HCT116 (cell line): Measurements from ENCODE around the gene SEC11A. TPM values are rescaled to one million over a fixed set of nuclear protein-coding genes. Genes with fewer than 3 reads are reported as not detected.

Experiments
- ATAC-seq: fragments of 200-7000 bp; cut with Tn5 transposase; 2 replicates; pipeline ENCODE4 v1.9.1; 2020; ENCODE audit warnings: mild to moderate bottlenecking, moderate library complexity
- BruUV-seq: library from RNA; stranded (reverse); fragments of 400-500 nt; replicated peaks from 2 replicates; lab custom pipeline; 2021; lab: Mats Ljungman, UMichigan
- CTCF ChIA-PET: fragments of 300-600 bp; sonication (Branson Sonifier 250); formaldehyde crosslinking; loops from one replicate; lab custom pipeline; 2021; ENCODE audit warnings: antibody characterized with exemption; lab: Charles Lee
- POLR2A ChIA-PET: fragments of 300-600, 350-600 bp; sonication (Branson Sonifier 250); formaldehyde crosslinking; loops from one replicate; lab custom pipeline; 2021; ENCODE audit warnings: antibody characterized with exemption; lab: Charles Lee
- RAD21 ChIA-PET, 2 experiments: fragments of 300-600 bp; sonication (Branson Sonifier 250); formaldehyde crosslinking; loops; one replicate each; lab custom pipeline; 2023; ENCODE audit warnings: low total read pairs in 2 of 2; ENCODE audit not compliant: uncharacterized antibody in 2 of 2, unreplicated experiment in 2 of 2, low non-redundant PET in 1 of 2; lab: Charles Lee
- DNase-seq: peaks from one replicate; pipeline ENCODE4 v3.0.0-alpha.2; 2010; ENCODE audit warnings: low read depth, low spot score
- H2AFZ ChIP-seq: fragments of 200-600 bp; shearing (Covaris generic), sonication (generic); 2 replicates; pipeline ENCODE4 v1.6.1; 2017; ENCODE audit warnings: low read depth, mixed run types, mixed read lengths, antibody characterized with exemption, low read length; ENCODE audit not compliant: poor library complexity, severe bottlenecking
- H3K27ac ChIP-seq: 2 replicates; pipeline ENCODE4 v1.5.1; 2012; ENCODE audit warnings: low read depth, low read length
- H3K27me3 ChIP-seq: fragments of 200-600 bp; sonication (generic); 2 replicates; pipeline ENCODE4 v1.6.1; 2016; ENCODE audit warnings: mixed run types, low read length, mixed read lengths; ENCODE audit not compliant: insufficient read depth
- H3K36me3 ChIP-seq, 2 experiments: fragments of 200-500 bp in 1 of 2; fragments of 200-600 bp in 1 of 2; sonication (Bioruptor generic) in 1 of 2; sonication (generic) in 1 of 2; 2 replicates each; pipeline versions ENCODE4 v1.5.1 to v1.6.1; 2014 to 2016; ENCODE audit warnings: low read length in 2 of 2, inconsistent platforms in 1 of 2, mixed read lengths in 1 of 2, mixed run types in 1 of 2; ENCODE audit not compliant: insufficient read depth in 2 of 2, control insufficient read depth in 1 of 2
- H3K4me1 ChIP-seq, 2 experiments: fragments of 200-600 bp in 1 of 2; sonication (generic) in 1 of 2; 2 replicates each; pipeline versions ENCODE4 v1.5.1 to v1.6.1; 2012 to 2017; ENCODE audit warnings: low read length in 2 of 2, inconsistent platforms in 1 of 2, mild to moderate bottlenecking in 1 of 2, mixed read lengths in 1 of 2, mixed run types in 1 of 2, moderate library complexity in 1 of 2; ENCODE audit not compliant: insufficient read depth in 2 of 2, control insufficient read depth in 1 of 2
- H3K4me2 ChIP-seq: fragments of 200-600 bp; sonication (generic); 2 replicates; pipeline ENCODE4 v1.6.1; 2017; ENCODE audit warnings: mixed run types, low read length, mixed read lengths
- H3K4me3 ChIP-seq, 2 experiments: fragments of 200-600 bp in 1 of 2; sonication (generic) in 1 of 2; replicated peaks in 1 of 2; 2 replicates each; pipeline ENCODE4 v1.5.1; 2011 to 2016; ENCODE audit warnings: low read length in 2 of 2, control low read depth in 1 of 2, low read depth in 1 of 2, mild to moderate bottlenecking in 1 of 2, mixed read lengths in 1 of 2, mixed run types in 1 of 2
- H3K79me2 ChIP-seq: fragments of 200-600 bp; sonication (generic); 2 replicates; pipeline ENCODE4 v1.6.1; 2017; ENCODE audit warnings: mild to moderate bottlenecking, mixed run types, low read length, moderate library complexity, mixed read lengths; ENCODE audit not compliant: insufficient read depth
- H3K9ac ChIP-seq: fragments of 200-600 bp; sonication (generic); 2 replicates; pipeline ENCODE4 v1.6.1; 2016; ENCODE audit warnings: low read length, mixed read lengths
- H3K9me2 ChIP-seq: fragments of 200-600 bp; sonication (generic), shearing (Covaris generic); 2 replicates; pipeline ENCODE4 v1.6.1; 2017; ENCODE audit warnings: mixed run types, mild to moderate bottlenecking, moderate library complexity; ENCODE audit not compliant: insufficient read depth
- H3K9me3 ChIP-seq, 2 experiments: fragments of 200-500 bp in 1 of 2; fragments of 200-600 bp in 1 of 2; sonication (Bioruptor generic) in 1 of 2; sonication (generic) in 1 of 2; 2 replicates each; pipeline ENCODE4 v1.6.1; 2014 to 2017; ENCODE audit warnings: low read length in 2 of 2, mixed read lengths in 2 of 2, inconsistent platforms in 1 of 2, low read depth in 1 of 2, mild to moderate bottlenecking in 1 of 2, mixed run types in 1 of 2, moderate library complexity in 1 of 2; ENCODE audit not compliant: control insufficient read depth in 1 of 2, insufficient read depth in 1 of 2
- H4K20me1 ChIP-seq: fragments of 200-600 bp; sonication (generic), shearing (Covaris generic); 2 replicates; pipeline ENCODE4 v1.6.1; 2017; ENCODE audit warnings: mixed run types, mild to moderate bottlenecking, moderate library complexity; ENCODE audit not compliant: insufficient read depth
- CEBPB ChIP-seq: IDR thresholded peaks from 2 replicates; pipeline ENCODE4 v1.6.1; 2012; ENCODE audit warnings: low read depth
- EGR1 ChIP-seq: IDR thresholded peaks from 2 replicates; pipeline ENCODE4 v1.6.1; 2012; ENCODE audit warnings: low read depth
- ELF1 ChIP-seq: IDR thresholded peaks from 2 replicates; pipeline ENCODE4 v1.6.1; 2012; ENCODE audit warnings: low read depth, borderline replicate concordance
- EZH2 ChIP-seq: fragments of 200-600 bp; sonication (generic); IDR thresholded peaks from 2 replicates; pipeline ENCODE4 v1.6.1; 2017; ENCODE audit warnings: antibody characterized with exemption, mixed run types
- EZH2phosphoT487 ChIP-seq: fragments of 200-600 bp; IDR thresholded peaks from 2 replicates; pipeline ENCODE4 v1.6.1; 2018; ENCODE audit warnings: antibody characterized with exemption, borderline replicate concordance
- FOSL1 ChIP-seq: IDR thresholded peaks from 2 replicates; pipeline ENCODE4 v1.6.1; 2012; ENCODE audit warnings: low read depth
- JUND ChIP-seq: IDR thresholded peaks from 2 replicates; pipeline ENCODE4 v1.6.1; 2012
- POLR2A ChIP-seq: IDR thresholded peaks from 2 replicates; pipeline ENCODE4 v1.7.0; 2011; ENCODE audit warnings: borderline replicate concordance; ENCODE audit not compliant: insufficient read depth, insufficient read length; ENCODE audit errors: extremely low read depth
- POLR2AphosphoS5 ChIP-seq: IDR thresholded peaks from 2 replicates; pipeline ENCODE4 v1.6.1; 2011; ENCODE audit warnings: mild to moderate bottlenecking, low read depth, low read length, moderate library complexity
- SIN3A ChIP-seq: IDR thresholded peaks from 2 replicates; pipeline ENCODE4 v1.6.1; 2012; ENCODE audit warnings: low read depth
- SP1 ChIP-seq: IDR thresholded peaks from 2 replicates; pipeline ENCODE4 v1.6.1; 2012; ENCODE audit warnings: low read depth
- TCF7L2 ChIP-seq: IDR thresholded peaks from 2 replicates; pipeline ENCODE4 v1.7.0; 2011; ENCODE audit warnings: borderline replicate concordance, inconsistent platforms; ENCODE audit not compliant: insufficient read depth, insufficient read length; ENCODE audit errors: extremely low read depth
- YY1 ChIP-seq: IDR thresholded peaks from 2 replicates; pipeline ENCODE4 v1.6.1; 2011; ENCODE audit warnings: low read length, low read depth, moderate library complexity, mild to moderate bottlenecking; ENCODE audit not compliant: insufficient replicate concordance; ENCODE audit errors: extremely low read depth
- ZFX ChIP-seq: fragments of 450-650 bp; IDR thresholded peaks from 2 replicates; pipeline ENCODE4 v1.6.1; 2017
- ZNF274 ChIP-seq: fragments of 200-500 bp; sonication (Bioruptor generic); IDR thresholded peaks from 2 replicates; pipeline ENCODE4 v1.6.1; 2014; ENCODE audit warnings: mild to moderate bottlenecking, low read depth, low read length, inconsistent platforms
- intact Hi-C: fragments of 100-400 bp; cut with micrococcal nuclease; formaldehyde crosslinking; loops from 2 replicates; pipeline ENCODE4 v1.10.0; 2022
- total RNA-seq: library from RNA; stranded (reverse); gene quantifications from one replicate; pipeline ENCODE4 v1.2.1, GENCODE V29; 2021; ENCODE audit not compliant: unreplicated experiment
- TF ChIP-seq, protein P1 (sequence below), 3 experiments: fragments of 200-600 bp in 1 of 3; sonication (generic) in 1 of 3; IDR thresholded peaks in 2 of 3; conservative IDR thresholded peaks in 1 of 3; 2 replicates each; pipeline ENCODE4 v1.5.1; 2012 to 2017; ENCODE audit warnings: low read depth in 2 of 3, low read length in 2 of 3, antibody characterized with exemption in 1 of 3, borderline replicate concordance in 1 of 3, control low read depth in 1 of 3, mild to moderate bottlenecking in 1 of 3, mixed read lengths in 1 of 3, mixed run types in 1 of 3, moderate library complexity in 1 of 3; ENCODE audit not compliant: insufficient read depth in 1 of 3
- TF ChIP-seq, protein P2 (sequence below): IDR thresholded peaks from 2 replicates; pipeline ENCODE4 v1.6.1; 2012
- TF ChIP-seq, protein P3 (sequence below): IDR thresholded peaks from 2 replicates; pipeline ENCODE4 v1.6.1; 2012; ENCODE audit warnings: low read depth

The SEC11A gene
- total RNA-seq, 1 experiment from 2014 or later: 175 TPM

GRCh38 chr15:84734794-84735479 lies 19.0 kb upstream of the SEC11A start (continued):
- TF ChIP-seq, protein P1, sequence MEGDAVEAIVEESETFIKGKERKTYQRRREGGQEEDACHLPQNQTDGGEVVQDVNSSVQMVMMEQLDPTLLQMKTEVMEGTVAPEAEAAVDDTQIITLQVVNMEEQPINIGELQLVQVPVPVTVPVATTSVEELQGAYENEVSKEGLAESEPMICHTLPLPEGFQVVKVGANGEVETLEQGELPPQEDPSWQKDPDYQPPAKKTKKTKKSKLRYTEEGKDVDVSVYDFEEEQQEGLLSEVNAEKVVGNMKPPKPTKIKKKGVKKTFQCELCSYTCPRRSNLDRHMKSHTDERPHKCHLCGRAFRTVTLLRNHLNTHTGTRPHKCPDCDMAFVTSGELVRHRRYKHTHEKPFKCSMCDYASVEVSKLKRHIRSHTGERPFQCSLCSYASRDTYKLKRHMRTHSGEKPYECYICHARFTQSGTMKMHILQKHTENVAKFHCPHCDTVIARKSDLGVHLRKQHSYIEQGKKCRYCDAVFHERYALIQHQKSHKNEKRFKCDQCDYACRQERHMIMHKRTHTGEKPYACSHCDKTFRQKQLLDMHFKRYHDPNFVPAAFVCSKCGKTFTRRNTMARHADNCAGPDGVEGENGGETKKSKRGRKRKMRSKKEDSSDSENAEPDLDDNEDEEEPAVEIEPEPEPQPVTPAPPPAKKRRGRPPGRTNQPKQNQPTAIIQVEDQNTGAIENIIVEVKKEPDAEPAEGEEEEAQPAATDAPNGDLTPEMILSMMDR (IDR thresholded peaks at IDR 0.05 in 2 of 3, conservative IDR thresholded peaks at IDR 0.05 in 1 of 3; ENCODE audit: borderline replicate concordance in 1 of 3, insufficient read depth in 1 of 3, low read depth in 2 of 3, low read length in 2 of 3): no peak
- no peak; the same call in none of the 2 replicates for TF ChIP-seq POLR2AphosphoS5
- TF ChIP-seq TCF7L2: peak; percentile 92
- TF ChIP-seq POLR2A: peak; percentile 42
- TF ChIP-seq, all 23 proteins: peak for 11

- Histone ChIP-seq H3K36me3 (no peaks in the 10 kb centered on the region), H3K4me3 (no peak overlapping the region), H3K9me3 (no peaks in the 10 kb centered on the region), H4K20me1 (no peaks in the 10 kb centered on the region), H3K4me1 (peaks cover 40 to 52% of the 10 kb centered on the region in 2 experiments), H3K9ac (no peak overlapping the region), H2AFZ (no peak overlapping the region), H3K4me2 (0 out of 2 replicates have a peak overlapping the region, but pooled peaks have one; percentile 25), H3K9me2 (no peaks in the 10 kb centered on the region), H3K27ac (no peak overlapping the region), H3K79me2 (no peaks in the 10 kb centered on the region), H3K27me3 (no peaks in the 10 kb centered on the region)
- ChIA-PET RAD21 (no interaction called here), CTCF (no interaction called here), POLR2A (no interaction called here)
- DNase-seq (no peak), ATAC-seq (no peak)
- intact Hi-C loops: no loop called here
- no TSS peak for BruUV-seq
- TF ChIP-seq YY1: no peak
- TF ChIP-seq SP1: no peak
- TF ChIP-seq, protein P2, sequence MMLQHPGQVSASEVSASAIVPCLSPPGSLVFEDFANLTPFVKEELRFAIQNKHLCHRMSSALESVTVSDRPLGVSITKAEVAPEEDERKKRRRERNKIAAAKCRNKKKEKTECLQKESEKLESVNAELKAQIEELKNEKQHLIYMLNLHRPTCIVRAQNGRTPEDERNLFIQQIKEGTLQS: no peak
- TF ChIP-seq JUND: no peak
- no peak for TF ChIP-seq EGR1
- no peak for TF ChIP-seq CEBPB
- TF ChIP-seq ZNF274: no peak
- TF ChIP-seq, protein P3, sequence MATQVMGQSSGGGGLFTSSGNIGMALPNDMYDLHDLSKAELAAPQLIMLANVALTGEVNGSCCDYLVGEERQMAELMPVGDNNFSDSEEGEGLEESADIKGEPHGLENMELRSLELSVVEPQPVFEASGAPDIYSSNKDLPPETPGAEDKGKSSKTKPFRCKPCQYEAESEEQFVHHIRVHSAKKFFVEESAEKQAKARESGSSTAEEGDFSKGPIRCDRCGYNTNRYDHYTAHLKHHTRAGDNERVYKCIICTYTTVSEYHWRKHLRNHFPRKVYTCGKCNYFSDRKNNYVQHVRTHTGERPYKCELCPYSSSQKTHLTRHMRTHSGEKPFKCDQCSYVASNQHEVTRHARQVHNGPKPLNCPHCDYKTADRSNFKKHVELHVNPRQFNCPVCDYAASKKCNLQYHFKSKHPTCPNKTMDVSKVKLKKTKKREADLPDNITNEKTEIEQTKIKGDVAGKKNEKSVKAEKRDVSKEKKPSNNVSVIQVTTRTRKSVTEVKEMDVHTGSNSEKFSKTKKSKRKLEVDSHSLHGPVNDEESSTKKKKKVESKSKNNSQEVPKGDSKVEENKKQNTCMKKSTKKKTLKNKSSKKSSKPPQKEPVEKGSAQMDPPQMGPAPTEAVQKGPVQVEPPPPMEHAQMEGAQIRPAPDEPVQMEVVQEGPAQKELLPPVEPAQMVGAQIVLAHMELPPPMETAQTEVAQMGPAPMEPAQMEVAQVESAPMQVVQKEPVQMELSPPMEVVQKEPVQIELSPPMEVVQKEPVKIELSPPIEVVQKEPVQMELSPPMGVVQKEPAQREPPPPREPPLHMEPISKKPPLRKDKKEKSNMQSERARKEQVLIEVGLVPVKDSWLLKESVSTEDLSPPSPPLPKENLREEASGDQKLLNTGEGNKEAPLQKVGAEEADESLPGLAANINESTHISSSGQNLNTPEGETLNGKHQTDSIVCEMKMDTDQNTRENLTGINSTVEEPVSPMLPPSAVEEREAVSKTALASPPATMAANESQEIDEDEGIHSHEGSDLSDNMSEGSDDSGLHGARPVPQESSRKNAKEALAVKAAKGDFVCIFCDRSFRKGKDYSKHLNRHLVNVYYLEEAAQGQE: no peak
- TF ChIP-seq FOSL1: no peak
- TF ChIP-seq EZH2phosphoT487: no peak
- no peak for TF ChIP-seq ELF1
- TF ChIP-seq ZFX: no peak
- TF ChIP-seq, protein P1 (IDR thresholded peaks at IDR 0.05 in 2 of 3, conservative IDR thresholded peaks at IDR 0.05 in 1 of 3; ENCODE audit: borderline replicate concordance in 1 of 3, insufficient read depth in 1 of 3, low read depth in 2 of 3, low read length in 2 of 3): no peak
- no peak for TF ChIP-seq EZH2
- no peak for TF ChIP-seq SIN3A
These were observed 15.8 kb upstream of the SEC11A start for GRCh38 chr15:84731774-84732173.
